Stimulated activated CD8-positive, alpha-beta memory T cell treated with anti-CD3 and anti-CD28 coated beads, Interleukin-12 subunit alpha, Interleukin-12 subunit beta, amount 100 ng/mL, for 24 hours (primary cell): ENCODE results near the gene SNAPC4.
"Not testable (repeated sequence)": the region's sequence is repeated elsewhere in the genome, so short reads cannot be mapped to it uniquely, and the experiment has no call there.

Source experiments
- DNase-seq: peaks from one replicate; pipeline ENCODE4 v3.0.0-alpha.2; 2020; ENCODE audit errors: extremely low read depth

Gene SNAPC4

DNA sequence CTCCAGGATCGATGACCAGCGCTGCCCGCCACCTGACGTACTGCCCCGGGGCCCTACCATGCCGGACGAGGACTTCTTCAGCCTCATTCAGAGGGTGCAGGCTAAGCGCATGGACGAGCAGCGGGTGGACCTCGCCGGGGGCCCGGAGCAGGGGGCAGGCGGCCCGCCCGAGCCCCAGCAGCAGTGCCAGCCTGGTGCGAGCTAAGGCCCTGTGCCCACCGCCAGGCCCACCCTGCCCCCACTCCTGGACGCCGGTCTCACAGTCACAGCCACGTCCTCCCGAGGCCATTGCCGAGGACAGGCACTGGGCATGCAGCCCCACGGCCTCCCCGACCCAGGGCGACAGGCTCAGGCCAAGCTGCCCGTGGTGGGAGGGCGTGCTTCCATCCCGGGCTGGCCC lies 42.0 kb downstream of the SNAPC4 start:
- no peak for DNase-seq

DNA sequence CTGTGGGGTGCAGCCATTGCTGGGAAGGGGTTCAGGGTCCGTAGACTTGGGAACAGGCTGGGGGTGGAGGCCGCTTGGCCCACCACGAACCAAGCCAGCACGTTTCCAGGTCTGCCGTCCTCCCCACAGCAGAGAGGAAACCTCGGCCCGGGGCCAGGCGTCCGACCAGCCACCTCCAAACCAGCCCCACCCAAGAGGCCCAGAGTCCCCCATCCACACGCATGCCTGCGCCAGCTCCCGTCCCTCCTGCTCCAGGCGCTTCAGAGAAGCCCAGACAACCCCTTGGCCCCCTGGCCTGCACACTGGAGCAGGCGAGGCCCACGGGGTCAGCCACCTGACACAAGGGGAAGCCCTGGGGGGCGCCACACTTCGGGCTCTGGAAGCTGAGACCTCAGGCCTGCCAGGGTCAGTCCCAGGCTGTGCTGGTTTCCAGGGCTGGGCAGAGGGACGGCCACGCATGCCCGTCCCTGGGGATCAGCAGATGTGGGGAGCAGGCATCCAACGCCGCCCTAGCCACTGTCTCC lies 42.7 kb downstream of the SNAPC4 start:
- DNase-seq = no peak

DNA sequence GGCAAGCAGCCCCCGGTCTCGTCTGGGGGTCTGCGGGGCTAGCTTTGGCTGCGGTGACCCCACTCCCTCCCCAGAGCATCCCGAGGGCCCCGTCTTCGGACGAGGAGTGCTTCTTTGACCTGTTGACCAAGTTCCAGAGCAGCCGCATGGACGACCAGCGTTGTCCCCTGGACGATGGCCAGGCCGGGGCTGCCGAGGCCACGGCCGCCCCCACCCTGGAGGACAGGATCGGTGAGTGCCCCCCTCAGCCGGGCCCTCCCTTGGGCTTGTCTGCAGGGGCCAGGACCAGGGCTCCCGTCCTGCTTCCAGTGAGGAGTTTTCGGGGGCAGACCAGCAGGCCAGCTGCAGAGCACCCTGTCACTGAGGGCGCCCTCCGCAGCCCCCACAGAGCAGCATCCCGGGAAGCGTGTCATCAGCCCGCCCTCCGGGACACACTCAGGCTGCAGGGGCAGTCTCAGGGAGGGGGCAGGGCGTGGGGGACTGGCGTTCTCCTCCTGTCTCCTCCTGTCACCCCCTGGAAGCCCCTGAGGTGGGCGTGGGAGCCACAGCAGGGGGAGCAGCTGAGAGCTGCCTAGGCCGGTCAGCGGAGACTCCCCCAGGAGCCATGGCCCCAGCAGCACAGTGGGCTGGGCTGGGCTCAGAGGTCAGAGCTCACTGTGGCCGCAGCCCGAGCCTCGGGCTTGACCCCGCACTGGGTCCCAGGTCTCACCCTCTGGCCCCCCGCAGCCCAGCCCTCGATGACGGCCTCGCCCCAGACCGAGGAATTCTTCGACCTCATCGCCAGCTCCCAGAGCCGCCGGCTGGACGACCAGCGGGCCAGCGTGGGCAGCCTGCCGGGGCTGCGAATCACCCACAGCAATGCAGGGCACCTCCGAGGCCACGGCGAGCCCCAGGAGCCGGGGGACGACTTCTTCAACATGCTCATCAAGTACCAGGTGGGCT lies 44.1 kb downstream of the SNAPC4 start:
- DNase-seq = no peak

DNA sequence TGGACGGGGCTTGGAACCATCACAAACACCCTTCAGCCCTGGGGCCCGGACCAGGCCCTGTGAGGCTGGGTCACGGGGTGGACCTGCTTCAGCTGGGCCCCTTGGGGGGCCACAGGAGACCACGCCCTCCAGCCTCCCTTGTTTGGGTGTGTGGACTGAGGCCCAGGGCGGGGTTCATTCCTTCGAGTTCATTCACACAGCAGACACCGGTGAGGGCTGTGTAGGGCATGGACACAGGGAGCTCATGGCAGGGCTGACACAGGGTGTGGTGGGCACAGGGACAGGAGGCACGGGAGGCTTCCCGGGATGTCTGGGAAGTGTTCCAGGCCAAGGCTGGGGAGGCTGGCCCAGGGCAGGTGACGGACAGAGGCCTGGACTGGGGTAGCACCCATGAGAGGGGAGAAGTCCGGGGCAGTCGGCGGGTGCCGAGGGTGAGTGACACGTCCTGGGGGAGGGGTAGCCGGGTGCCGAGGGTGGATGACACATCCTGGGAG lies 45.3 kb downstream of the SNAPC4 start:
- no peak for DNase-seq

DNA sequence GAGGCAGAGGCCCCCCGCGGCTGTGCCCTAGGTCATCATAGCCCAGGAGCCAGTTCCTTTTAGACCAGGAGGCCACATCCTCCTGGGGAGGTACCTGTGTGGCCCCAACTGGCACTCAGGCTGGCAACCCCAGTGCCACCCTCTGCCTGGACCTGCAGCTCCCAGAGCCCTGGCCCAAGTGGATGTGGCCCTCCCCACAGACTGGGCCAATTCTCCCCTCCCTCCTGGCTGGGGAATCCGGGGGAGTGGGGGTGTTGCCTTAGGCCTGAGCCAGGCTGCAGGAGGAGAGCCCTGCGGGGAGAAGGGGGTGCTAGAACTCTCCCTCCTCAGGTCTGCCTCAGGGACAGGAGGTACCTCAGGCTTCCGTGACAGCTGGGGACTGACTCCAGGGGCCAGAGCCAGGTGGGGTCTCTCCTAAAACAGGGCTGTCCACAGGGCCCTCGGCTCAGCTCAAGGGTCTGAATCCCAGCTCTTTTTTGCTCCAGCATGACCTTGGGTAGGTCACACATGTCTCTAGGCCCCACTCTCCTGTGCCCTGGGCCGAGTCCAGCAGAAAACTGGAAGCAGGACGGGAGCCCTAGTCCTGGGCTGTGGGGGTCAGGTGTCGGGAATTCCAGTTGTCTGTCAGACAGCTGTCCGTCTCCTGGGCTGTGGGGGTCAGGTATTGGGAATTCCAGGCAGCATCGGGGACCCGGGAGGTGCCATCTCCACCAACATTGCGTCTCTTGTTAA lies 46.0 kb downstream of the SNAPC4 start:
- DNase-seq = no peak

DNA sequence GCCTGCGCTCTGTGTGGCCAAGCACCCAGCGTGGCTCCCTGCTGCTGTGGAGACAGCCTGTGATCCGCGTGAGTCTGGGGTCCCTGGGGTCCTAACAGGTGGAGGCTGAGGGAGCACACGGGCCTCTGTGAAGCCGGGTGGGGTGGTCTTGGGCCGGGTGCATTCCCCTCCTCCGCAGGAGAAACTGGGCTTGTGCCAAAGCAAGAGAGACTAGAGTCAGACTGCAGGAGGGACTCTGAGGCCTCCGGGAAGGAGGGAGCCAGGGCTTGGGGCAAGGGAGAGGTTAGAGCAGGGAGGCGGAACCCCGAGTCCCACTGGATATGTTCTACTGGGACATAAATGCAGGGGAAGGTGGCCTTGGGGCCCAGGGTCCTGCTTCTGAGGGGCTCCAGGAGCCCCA lies 46.9 kb downstream of the SNAPC4 start:
- DNase-seq = no peak

DNA sequence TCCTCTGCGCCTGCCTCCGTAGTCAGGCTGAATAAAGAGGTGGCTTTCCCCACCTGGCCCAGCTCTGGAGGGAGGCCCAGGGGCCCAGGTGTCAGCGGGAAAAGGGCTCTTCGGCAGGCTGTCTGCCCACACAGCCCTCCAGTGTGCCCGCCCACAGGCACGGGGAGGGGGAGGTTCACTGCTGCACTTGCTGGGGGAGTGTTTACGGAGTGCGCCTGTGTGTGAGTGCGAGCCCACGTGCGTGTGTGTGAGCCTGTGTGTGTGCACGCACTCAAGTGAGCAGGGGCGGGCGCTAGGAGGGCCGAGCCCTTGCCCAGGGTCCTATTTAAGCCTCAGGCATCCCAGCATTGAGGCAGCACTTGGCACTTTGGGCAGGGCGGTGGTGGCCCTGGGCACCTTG lies 47.3 kb downstream of the SNAPC4 start:
- no peak for DNase-seq

DNA sequence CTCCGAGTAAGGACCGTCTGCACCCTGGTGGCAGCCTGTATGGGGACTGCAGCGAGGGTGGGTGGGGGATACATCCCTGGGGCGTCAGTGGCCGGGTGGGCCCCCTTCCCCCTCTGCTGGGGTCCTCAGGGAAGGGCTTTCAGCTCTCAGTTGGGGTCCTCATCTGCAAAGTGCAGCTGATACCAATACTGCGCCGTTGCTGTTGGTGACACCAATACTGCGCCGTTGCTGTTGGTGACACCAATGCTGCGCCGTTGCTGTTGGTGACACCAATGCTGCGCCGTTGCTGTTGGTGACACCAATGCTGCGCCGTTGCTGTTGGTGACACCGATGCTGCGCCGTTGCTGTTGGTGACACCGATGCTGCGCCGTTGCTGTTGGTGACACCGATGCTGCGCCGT lies 48.1 kb downstream of the SNAPC4 start:
- not testable (repeated sequence) for DNase-seq

DNA sequence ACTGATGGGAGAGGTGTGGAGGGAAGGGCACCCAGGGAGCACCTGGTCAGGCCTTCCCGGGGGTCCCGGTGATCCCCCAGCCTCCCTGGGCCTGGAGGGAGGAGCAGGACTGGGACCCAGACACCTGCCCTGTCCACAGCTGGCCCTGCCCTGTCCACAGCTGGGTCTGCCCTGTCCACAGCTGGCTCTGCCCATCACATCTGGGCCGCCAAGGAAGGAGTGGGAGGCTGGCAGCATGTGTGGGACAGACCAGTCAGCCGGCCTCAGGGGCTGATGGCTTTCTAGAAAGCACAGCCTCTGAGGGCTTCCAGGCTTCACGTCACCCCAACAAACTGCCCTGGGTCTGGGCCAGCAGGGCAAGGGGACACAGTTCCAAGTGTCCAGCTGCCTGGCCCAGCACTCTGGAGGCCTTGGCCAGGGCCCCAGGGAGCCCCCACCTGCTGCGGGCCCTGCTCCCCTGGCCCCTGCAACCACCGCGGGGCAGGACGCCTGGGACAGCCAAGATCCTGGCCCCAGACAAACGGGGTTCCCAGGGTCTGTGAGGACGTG lies 48.6 kb downstream of the SNAPC4 start:
- DNase-seq = no peak
